Measurements from ENCODE around the gene PLAAT2.

DNA sequence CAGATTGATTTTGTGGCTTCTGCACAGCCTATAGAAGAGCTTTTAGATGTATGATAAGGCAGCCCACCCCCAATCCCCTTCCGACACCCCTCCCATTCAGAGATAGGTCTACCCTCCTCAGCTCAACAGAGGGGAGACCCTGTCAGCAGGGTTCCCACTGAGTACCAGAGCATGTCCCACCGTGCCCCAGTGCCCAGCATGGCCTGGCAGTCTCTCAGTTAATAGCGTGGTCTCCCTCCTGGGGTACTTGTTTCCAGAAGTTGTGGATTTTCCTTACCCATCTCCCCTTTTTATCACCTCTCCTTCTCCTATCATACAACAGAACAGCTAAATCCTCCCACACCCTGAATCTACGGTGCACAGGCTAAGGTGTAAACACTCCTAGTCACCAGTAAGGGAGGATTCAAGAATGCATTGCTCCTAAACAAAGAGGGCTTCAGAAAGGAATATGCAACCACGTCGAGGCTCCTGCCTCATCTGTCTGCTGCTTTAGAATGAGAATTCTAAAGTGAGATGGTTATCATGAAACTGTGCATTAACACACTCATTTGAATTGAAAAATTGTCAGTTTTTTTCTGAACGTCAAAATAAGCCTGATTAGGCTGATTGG lies 6.7 kb downstream of the PLAAT2 start:
- TF ChIP-seq, protein P1, sequence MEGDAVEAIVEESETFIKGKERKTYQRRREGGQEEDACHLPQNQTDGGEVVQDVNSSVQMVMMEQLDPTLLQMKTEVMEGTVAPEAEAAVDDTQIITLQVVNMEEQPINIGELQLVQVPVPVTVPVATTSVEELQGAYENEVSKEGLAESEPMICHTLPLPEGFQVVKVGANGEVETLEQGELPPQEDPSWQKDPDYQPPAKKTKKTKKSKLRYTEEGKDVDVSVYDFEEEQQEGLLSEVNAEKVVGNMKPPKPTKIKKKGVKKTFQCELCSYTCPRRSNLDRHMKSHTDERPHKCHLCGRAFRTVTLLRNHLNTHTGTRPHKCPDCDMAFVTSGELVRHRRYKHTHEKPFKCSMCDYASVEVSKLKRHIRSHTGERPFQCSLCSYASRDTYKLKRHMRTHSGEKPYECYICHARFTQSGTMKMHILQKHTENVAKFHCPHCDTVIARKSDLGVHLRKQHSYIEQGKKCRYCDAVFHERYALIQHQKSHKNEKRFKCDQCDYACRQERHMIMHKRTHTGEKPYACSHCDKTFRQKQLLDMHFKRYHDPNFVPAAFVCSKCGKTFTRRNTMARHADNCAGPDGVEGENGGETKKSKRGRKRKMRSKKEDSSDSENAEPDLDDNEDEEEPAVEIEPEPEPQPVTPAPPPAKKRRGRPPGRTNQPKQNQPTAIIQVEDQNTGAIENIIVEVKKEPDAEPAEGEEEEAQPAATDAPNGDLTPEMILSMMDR (IDR thresholded peaks at IDR 0.05): no peak
- no peak for TF ChIP-seq POLR2AphosphoS5 (IDR thresholded peaks at IDR 0.05; ENCODE audit: insufficient read depth in 1 of 2, low read depth in 1 of 2)
- no peak for TF ChIP-seq POLR2A (IDR thresholded peaks at IDR 0.05)

Measured in vagina (tissue), 2 donors.